ENCODE measurements around the gene SHLD3. TPM values are rescaled to one million over a fixed set of nuclear protein-coding genes. Genes with fewer than 3 reads are reported as not detected.
"Not testable (repeated sequence)": the region's sequence is repeated elsewhere in the genome, so short reads cannot be mapped to it uniquely, and the experiment has no call there.

Gene SHLD3
- polyA plus RNA-seq, 2 donors = 1.4 to 1.9 TPM

- Histone ChIP-seq H3K27me3 (ENCODE audit: control insufficient read depth in 1 of 2, insufficient read depth in 2 of 2, low read length in 2 of 2) (no peaks in the 10 kb centered on the region), H3K4me3 (ENCODE audit: low read depth in 1 of 2, low read length in 2 of 2) (no peak overlapping the region), H3K27ac (ENCODE audit: low read depth in 2 of 2, low read length in 1 of 2) (no peak overlapping the region), H3K4me1 (ENCODE audit: control insufficient read depth in 2 of 2, insufficient read depth in 2 of 2, low read length in 1 of 2) (no peaks in the 10 kb centered on the region), H3K36me3 (ENCODE audit: control insufficient read depth in 2 of 2, insufficient read depth in 2 of 2, low read length in 1 of 2) (no peaks in the 10 kb centered on the region), H3K9me3 (ENCODE audit: control insufficient read depth in 2 of 2, insufficient read depth in 1 of 2, low read depth in 1 of 2, low read length in 1 of 2) (no peaks in the 10 kb centered on the region)
- WGBS, 2 donors = 66 to 74% methylated on average over 1 of the region's 1 CpG
Measured at GRCh38 chr5:65672796-65673195, 48.0 kb downstream of the SHLD3 start.

- Histone ChIP-seq H3K9me3 (ENCODE audit: control insufficient read depth in 2 of 2, insufficient read depth in 1 of 2, low read depth in 1 of 2, low read length in 1 of 2) (no peaks in the 10 kb centered on the region), H3K4me1 (ENCODE audit: control insufficient read depth in 2 of 2, insufficient read depth in 2 of 2, low read length in 1 of 2) (no peaks in the 10 kb centered on the region), H3K4me3 (ENCODE audit: low read depth in 1 of 2, low read length in 2 of 2) (no peak overlapping the region), H3K27me3 (ENCODE audit: control insufficient read depth in 1 of 2, insufficient read depth in 2 of 2, low read length in 2 of 2) (no peaks in the 10 kb centered on the region), H3K27ac (ENCODE audit: low read depth in 2 of 2, low read length in 1 of 2) (no peak overlapping the region), H3K36me3 (ENCODE audit: control insufficient read depth in 2 of 2, insufficient read depth in 2 of 2, low read length in 1 of 2) (no peaks in the 10 kb centered on the region)
Measured at GRCh38 chr5:65674749-65675148, 49.9 kb downstream of the SHLD3 start.

- H3K4me3 ChIP-seq (ENCODE audit: low read depth in 1 of 2, low read length in 2 of 2); H3K36me3 ChIP-seq (ENCODE audit: control insufficient read depth in 2 of 2, insufficient read depth in 2 of 2, low read length in 1 of 2): not testable (repeated sequence)
Measured at GRCh38 chr5:65676056-65676455, 51.2 kb downstream of the SHLD3 start.

More at GRCh38 chr5:65676056-65676455, 51.2 kb downstream of the SHLD3 start:
- H3K27ac ChIP-seq (ENCODE audit: low read depth in 2 of 2, low read length in 1 of 2); H3K9me3 ChIP-seq (ENCODE audit: control insufficient read depth in 2 of 2, insufficient read depth in 1 of 2, low read depth in 1 of 2, low read length in 1 of 2); H3K4me1 ChIP-seq (ENCODE audit: control insufficient read depth in 2 of 2, insufficient read depth in 2 of 2, low read length in 1 of 2); H3K27me3 ChIP-seq (ENCODE audit: control insufficient read depth in 1 of 2, insufficient read depth in 2 of 2, low read length in 2 of 2): not testable (repeated sequence)
- WGBS, 2 donors = 93% methylated on average over 3 of the region's 3 CpGs

Other genes with a start within 250 kb of the SHLD3 start
- gene ADAMTS6, start 143.1 kb upstream of the SHLD3 start, polyA plus RNA-seq = under 1 TPM; 0.16 to 0.25 TPM
- gene CENPK, start 61.9 kb upstream of the SHLD3 start, polyA plus RNA-seq = 1 to 10 TPM; 6.6 to 8.6 TPM
- gene PPWD1, start 61.7 kb upstream of the SHLD3 start, polyA plus RNA-seq = 10 to 100 TPM; 16.9 to 18.8 TPM
- 1 to 10 TPM; 1.9 to 2.7 TPM for gene TRIM23, start 694 bp upstream of the SHLD3 start, polyA plus RNA-seq
- gene TRAPPC13, start within 50 bp of the SHLD3 start, polyA plus RNA-seq = 10 to 100 TPM in 1 of 2 donors, 1 to 10 TPM in 1; 9.0 to 12.7 TPM
- gene SGTB, start 97.1 kb downstream of the SHLD3 start, polyA plus RNA-seq = under 1 TPM; 0.73 to 0.89 TPM
- gene NLN, start 97.2 kb downstream of the SHLD3 start, polyA plus RNA-seq = 1 to 10 TPM; 2.3 to 6.0 TPM

All from esophagus (tissue), 2 donors.